GM19351 (cell line): ENCODE results near the gene RANBP9.
A peak's percentile ranks its signal among the peaks of the same experiment; 100 is the strongest.

Experiments
- ATAC-seq: cut with Tn5 transposase; IDR thresholded peaks from one replicate; pipeline ENCODE4 v1.9.1; 2021; ENCODE audit warnings: mild to moderate bottlenecking, moderate library complexity; ENCODE audit not compliant: unreplicated experiment

Gene RANBP9

DNA sequence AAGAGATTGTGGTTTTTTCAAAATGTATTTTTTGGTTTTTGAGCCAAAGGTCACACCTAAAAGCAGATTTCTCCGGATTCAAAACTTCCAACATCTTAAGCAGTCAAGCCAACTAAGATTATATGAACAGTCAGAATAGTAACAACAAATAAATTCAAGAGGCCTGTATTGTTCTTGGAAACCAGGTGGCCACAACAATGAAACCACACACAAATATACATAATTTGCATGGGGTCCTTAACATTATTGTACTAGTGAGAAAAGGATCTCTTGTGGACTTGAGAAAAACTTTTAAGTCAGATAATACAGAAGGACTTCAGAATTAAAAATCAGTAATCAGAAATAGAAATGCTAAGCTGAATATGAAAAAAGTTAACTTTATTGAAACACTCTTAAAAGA is 55.9 kb downstream of the RANBP9 start:
- ATAC-seq, result no peak

GRCh38 chr6:13654496-13654895 is 57.1 kb downstream of the RANBP9 start:
- ATAC-seq, result no peak

DNA sequence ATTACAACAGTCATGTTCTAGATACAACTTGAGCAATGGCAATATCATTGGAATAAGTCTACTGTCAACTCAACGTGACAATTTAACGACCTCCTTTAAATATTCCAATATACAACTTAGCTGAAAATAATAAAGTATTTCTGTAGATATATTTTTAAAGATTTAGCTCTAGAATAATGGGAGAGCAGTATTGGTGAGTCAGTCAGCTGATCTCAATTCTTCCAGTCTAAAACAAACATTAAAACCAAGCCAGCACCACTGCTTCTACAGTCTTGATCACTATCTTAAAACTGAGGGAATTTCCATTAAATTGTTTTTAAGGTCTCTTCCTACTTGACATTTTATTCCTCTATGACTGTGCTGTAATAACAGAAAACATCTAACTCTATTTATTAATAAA is 58.3 kb downstream of the RANBP9 start:
- ATAC-seq, result no peak

- no peak for ATAC-seq
Measured at GRCh38 chr6:13649393-13649792, 62.2 kb downstream of the RANBP9 start.

DNA sequence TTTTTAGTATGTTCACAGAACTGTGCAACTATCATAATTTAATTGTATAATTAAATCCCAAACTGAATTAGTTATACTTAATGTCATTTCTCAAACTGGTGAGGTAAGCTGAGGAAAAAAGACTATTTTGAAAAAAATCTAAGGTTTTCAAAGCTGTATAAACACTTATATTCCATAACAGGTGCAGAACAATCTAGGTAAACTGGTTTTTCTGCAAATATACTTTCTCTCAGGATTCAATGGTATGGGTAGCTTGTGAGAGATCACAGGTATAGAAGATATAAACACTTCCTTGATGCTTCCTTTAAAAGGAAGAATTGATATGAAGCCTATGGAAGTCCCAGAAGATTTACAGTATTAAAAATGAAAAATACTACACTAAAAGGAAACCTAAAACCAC is 62.8 kb downstream of the RANBP9 start:
- no peak for ATAC-seq

GRCh38 chr6:13643125-13643524 is 68.5 kb downstream of the RANBP9 start:
- ATAC-seq, result no peak

DNA sequence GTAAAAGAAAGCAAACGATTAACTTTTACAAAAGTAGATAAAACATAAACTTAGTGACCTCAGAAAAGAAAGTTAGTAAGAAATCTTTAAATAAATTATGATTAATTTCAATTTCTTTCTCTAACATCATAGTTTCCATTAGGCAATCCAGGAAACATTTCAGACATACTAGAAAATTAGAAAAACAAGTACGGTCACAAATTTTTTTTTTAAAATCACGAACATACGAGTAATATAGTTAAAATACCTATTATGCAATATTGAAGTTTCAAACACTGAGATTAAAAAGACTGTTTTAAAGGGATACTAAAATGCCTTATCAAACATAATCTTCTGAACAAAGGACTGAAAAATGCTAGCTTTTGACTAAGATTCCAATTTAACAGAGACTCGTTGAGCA is 70.3 kb downstream of the RANBP9 start:
- ATAC-seq, result no peak

GRCh38 chr6:13638626-13639025 is 73.0 kb downstream of the RANBP9 start:
- no peak for ATAC-seq

DNA sequence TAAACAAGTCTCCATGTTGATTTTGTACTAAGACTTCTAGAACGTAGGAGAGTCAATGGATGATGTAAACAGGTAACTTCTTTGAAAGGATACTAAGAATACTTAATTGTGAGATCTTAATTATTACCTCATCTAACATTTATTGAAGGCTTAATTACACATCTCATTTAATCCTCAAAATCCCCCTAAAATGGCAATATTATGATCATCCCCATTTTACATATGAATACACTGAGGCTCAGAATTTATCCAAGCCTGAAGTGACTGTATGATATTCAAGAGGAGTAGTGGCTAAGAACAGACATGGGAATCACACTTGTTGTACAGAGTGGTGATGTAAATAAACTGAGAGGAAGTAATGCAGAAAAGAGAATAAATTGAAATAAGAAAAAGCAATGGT is 73.6 kb downstream of the RANBP9 start:
- no peak for ATAC-seq

DNA sequence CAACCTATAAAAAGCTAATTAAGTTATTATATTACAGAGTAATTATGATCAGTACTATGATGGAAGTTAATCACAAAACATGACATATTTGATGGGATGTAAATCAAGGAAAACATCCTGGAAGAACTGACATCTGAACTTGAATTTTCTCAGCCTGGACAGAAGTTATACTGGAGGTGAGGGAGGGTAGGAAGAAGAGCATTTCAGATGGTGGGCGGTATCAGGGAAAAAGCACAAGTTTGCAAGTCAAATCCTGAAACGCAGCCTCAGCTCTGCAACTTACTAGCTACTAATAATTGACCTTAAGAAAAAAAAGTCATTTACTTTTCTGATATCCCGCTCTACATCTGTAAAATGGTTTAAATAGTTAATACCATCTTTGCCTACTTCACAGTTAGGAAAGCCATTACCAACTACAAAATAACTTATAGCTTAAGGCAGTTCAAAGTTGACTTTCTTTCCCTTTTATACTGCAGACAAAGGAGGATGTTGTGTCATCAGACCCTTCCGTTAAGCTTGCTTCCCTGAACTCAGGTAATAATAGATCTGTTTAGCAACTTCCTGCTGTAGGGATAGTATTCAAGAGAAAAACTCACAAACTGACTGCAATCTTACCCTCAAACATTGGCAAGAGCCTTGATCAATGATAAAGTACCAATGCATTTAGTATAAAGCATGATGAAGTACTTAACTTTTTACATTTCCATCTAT is 75.5 kb downstream of the RANBP9 start:
- no peak for ATAC-seq

DNA sequence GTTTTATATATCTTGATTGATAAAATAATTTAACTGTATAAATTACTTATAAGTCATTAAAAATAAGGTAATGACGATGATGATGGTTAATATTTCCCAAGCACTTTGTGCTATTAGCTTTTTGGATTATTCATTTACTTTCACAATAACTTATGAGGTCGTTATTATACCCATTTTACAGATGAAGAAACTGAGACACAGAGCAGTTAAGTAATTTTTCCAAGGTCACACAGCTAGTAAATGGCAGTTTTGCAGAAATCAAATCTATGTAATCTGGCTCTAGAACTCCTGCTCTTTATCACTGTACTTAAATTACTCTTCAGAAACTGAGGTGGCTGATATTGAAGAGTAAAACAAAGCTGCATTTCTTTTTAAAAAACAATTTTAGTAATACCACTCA is 78.3 kb downstream of the RANBP9 start:
- no peak for ATAC-seq

GRCh38 chr6:13630499-13630898 is 81.1 kb downstream of the RANBP9 start:
- no peak for ATAC-seq

DNA sequence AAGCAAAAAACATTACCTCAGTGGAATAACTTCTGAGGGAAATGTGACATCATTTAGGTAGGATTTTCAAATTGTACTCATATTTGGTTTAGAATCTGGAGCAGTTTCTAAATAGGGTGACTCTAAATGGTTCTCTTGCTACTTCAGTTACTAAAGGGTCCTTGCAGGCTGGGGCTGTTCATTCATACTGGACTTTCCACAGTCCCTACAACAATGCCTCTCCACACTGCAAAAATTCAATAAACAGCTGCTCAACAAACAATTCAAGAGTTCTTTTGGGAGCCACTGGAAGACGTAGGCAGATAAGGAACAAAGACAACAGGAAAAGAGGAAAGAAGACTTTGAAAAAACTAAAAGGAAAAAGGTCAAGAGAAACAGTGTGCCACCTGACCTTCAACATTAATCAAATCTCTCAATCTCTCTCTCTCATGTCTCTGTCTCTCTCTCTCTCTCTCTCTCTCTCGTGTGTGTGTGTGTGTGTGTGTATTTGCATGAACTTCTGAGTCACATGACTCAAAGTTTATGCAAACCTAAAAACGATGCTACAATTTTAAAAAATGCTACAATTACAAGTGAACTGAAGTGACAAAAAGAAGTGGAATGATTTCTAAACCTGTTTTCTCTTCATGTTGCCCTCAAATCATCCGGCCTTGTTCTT is 82.0 kb downstream of the RANBP9 start:
- no peak for ATAC-seq

DNA sequence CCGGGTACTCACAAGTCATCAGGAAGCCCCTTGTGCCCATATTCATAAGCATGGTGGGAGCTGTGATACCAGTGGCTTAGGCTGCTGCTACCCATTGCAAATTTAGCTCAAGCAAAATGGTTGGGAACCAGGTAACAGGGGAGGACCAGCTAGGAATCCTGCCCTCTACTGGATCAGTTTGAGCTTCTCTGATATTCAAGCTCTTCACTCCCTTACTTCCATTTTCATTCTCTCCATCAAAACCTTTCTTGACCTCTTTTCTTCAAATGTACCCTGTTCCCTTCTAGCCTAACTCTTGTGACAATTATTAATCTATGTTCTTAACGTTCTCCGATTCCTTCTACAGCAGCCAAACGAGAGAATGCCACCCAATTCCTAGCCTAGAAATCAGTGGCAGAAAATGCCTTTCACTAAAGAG is 86.8 kb downstream of the RANBP9 start:
- ATAC-seq, result no peak

GRCh38 chr6:13617066-13617465 is 94.6 kb downstream of the RANBP9 start:
- no peak for ATAC-seq

DNA sequence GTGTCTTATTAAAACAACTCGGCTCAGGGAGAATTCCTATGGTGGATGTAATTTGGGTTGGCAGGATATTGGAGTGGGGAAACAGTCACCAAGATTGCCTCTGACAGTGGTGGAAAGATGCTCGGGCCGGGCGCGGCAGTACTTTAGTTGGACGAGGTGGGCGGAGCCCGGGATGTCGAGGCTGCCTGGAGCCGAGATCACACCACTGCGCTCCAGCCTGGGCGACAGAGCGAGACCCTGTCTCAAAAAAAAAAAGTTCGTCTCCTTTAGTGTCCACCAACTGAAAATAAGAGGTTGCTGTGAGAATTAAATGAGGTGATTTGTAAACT is 95.9 kb downstream of the RANBP9 start:
- peak; percentile 30 for ATAC-seq

DNA sequence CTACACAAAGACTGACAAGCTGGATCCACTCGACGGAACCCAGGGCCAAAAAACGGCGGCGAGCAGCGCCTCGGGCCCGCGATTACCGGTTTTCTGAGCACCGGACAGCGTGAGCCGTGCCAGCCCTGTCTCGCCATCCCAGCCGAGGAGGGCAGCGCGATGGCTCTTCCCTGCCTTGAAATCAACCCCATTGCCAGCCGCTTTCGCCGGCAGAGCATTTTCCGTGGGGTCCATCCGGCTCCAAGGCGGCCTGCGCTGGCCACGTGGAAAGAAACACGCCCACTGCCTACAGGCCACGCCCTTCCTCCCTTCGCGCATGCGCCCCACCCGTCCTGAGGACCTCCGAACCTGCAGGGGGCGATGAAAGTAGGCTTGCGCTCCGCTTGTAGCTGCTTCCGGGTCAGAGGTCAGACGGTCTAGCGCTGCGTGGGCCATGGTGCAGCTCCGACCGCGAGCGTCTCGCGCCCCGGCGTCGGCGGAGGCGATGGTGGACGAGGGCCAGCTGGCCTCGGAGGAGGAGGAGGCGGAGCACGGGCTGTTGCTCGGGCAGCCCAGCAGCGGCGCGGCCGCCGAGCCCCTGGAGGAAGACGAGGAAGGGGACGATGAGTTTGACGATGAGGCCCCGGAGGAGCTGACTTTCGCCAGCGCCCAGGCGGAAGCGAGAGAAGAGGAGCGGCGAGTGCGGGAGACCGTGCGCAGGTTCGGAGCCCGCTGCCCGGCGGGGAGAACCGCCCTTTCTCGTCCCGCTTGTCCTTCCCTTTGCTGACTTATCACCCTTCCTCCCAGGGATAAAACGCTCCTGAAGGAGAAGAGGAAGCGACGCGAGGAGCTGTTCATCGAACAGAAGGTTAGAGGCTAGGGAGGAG is 96.5 kb downstream of the RANBP9 start, which contains the start of gene NOL7:
Gene NOL7 (plus strand): TSS at position 410 of the 866 bp plus-strand sequence. CDS start 24 bp downstream, at position 434.
- peak; percentile 86 for ATAC-seq

- ATAC-seq, result peak; percentile 5
Measured at GRCh38 chr6:13614126-13614925, 97.3 kb downstream of the RANBP9 start.

DNA sequence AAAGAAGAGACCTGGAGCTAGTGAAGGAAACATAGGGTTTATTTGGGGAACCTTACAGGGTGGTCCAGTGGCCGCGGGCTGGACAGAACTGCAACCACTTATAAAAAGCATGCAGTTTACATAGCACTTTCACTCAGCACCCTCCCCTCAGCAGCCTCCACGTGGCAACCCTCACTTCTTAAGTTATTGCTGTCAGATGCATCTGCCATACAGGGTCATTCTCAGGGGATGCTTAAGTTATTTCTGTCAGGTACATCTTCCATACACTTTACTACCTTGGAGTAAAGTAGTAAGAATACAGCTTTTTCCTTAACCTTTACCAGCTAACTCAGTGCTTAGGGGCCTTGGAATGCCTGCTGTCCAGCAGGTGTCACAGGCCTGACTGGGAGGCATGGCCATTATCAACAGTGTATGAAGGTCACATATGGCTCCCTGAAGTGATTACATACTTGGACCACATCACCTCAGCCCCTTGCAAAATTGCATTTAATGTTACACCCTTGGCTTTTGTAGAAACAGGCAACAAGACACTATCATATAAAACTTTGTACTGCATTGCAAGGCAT is 98.5 kb downstream of the RANBP9 start:
- no peak for ATAC-seq

DNA sequence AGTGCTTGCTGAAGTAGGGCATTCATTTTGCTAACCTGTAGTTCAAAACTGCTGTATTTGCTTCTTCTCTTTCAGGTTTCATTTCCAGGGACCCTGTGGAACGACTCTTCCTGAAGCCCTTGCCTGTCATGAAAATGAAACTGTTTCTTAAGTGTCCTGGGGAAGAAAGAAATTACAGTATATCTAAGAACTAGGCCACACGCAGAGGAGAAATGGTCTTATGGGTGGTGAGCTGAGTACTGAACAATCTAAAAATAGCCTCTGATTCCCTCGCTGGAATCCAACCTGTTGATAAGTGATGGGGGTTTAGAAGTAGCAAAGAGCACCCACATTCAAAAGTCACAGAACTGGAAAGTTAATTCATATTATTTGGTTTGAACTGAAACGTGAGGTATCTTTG is 99.9 kb downstream of the RANBP9 start:
- no peak for ATAC-seq

DNA sequence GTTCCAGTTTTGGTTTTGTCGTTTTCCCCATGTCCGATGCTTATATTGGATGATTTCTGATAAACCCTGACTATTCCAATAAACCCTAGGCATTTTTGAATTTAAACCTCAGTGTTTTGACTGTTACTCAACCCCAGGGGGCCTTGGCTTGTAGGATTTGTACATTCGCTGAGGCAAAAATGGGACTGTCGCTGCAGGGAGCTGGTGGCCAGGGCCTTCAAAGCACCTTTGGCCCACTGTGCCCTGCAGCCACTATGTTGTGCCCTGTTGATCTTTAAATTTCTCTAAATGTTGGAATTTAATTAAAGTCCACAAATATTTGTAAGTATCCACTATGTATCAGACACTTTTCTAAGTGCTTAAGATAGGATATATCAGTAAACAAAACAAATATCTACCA is 106.0 kb downstream of the RANBP9 start:
- ATAC-seq, result no peak
